K562 (cell line): ENCODE measurements around the gene NPR1. TPM values are rescaled to one million over a fixed set of nuclear protein-coding genes. Genes with fewer than 3 reads are reported as not detected.

Experiments used
- BHLHE40 ChIP-seq: IDR thresholded peaks from 2 replicates; pipeline ENCODE4 v1.6.1; 2011; ENCODE audit warnings: low read length, improper control_type of control experiment
- BRCA1 ChIP-seq, 2 experiments: fragments of 450-650 bp in 1 of 2; sonication (generic) in 1 of 2; formaldehyde crosslinking in 1 of 2; IDR thresholded peaks; 2 replicates each; pipeline versions ENCODE4 v1.5.0 to v1.6.1; 2017 to 2020; ENCODE audit warnings: mild to moderate bottlenecking in 1 of 2, missing genetic modification reagents in 1 of 2
- BRD4 ChIP-seq: fragments of 200-600 bp; sonication (generic); IDR thresholded peaks from 2 replicates; pipeline ENCODE4 v1.6.1; 2017; ENCODE audit warnings: inconsistent platforms
- DIDO1 ChIP-seq: fragments of 450-650 bp; IDR thresholded peaks from 2 replicates; pipeline ENCODE4 v1.6.1; 2016; ENCODE audit warnings: low read depth, missing biosample characterization, missing genetic modification characterization
- HDGF ChIP-seq: fragments of 450-650 bp; IDR thresholded peaks from 2 replicates; pipeline ENCODE4 v1.6.1; 2016
- HNRNPH1 ChIP-seq: fragments of 200-400 bp; formaldehyde crosslinking; optimal IDR thresholded peaks from 2 replicates; pipeline ENCODE3; 2017; ENCODE audit warnings: low read depth, mild to moderate bottlenecking, low read length, moderate library complexity
- MGA ChIP-seq: fragments of 450-650 bp; IDR thresholded peaks from 2 replicates; pipeline ENCODE4 v1.6.1; 2016; ENCODE audit warnings: mild to moderate bottlenecking, moderate library complexity
- PATZ1 ChIP-seq: fragments of 250-450 bp; sonication (Bioruptor Pico); IDR thresholded peaks from 2 replicates; pipeline ENCODE4 v1.5.0; 2020; ENCODE audit warnings: mild to moderate bottlenecking, borderline replicate concordance
- PKNOX1 ChIP-seq: fragments of 450-650 bp; IDR thresholded peaks from 2 replicates; pipeline ENCODE4 v1.6.1; 2016
- RCOR1 ChIP-seq, 2 experiments: IDR thresholded peaks; 2 replicates each; pipeline ENCODE4 v1.6.1; 2012; ENCODE audit warnings: low read depth in 2 of 2, low read length in 2 of 2, borderline replicate concordance in 1 of 2, improper control_type of control experiment in 1 of 2
- SMAD4 ChIP-seq: fragments of 250-450 bp; sonication (Bioruptor Pico); conservative IDR thresholded peaks from 2 replicates; pipeline ENCODE4 v1.8.0; 2021; ENCODE audit warnings: inconsistent platforms, mild to moderate bottlenecking, moderate library complexity
- SRF ChIP-seq, 2 experiments: fragments of 250-450, 450-650 bp in 1 of 2; sonication (Bioruptor Pico) in 1 of 2; sonication (generic) in 1 of 2; formaldehyde crosslinking; IDR thresholded peaks; 2 replicates each; pipeline versions ENCODE4 v1.5.0 to v1.5.1; 2020 to 2022; ENCODE audit warnings: mild to moderate bottlenecking in 1 of 2, missing genetic modification reagents in 1 of 2
- polyA plus RNA-seq, 8 experiments: library from polyadenylated mRNA; depleted of rRNA in 4 of 8; stranded (reverse) in 5 of 8; unstranded in 3 of 8; fragments of >200 nt; fragmentation: Nextera tagmentation in 2 of 8; fragmentation: Illumina TruSeq in 1 of 8; extraction: Ambion mirVana in 2 of 8; extraction: Trizol in 1 of 8; gene quantifications; 2 replicates each; pipeline versions ENCODE4 v1.2.1 to v1.2.3, GENCODE V29; 2011 to 2014; ENCODE audit warnings: inconsistent platforms in 1 of 8, missing spikeins in 1 of 8
- total RNA-seq, 7 experiments: library from RNA; depleted of rRNA in 6 of 7; stranded (reverse); fragments of >200 nt in 6 of 7; fragmentation: Illumina TruSeq in 2 of 7; extraction: Trizol in 2 of 7; gene quantifications; 2 replicates each; pipeline versions ENCODE4 v1.2.1 to v1.2.3, GENCODE V29; 2011 to 2021; ENCODE audit warnings: low replicate concordance in 1 of 7

The NPR1 gene
- total and polyA plus RNA-seq, 9 of the 15 experiments (the other 6 are each of a cell fraction or from before 2014, with no cell fraction given): 0.05 to 0.16 (median 0.06) TPM; not detected in 6

DNA sequence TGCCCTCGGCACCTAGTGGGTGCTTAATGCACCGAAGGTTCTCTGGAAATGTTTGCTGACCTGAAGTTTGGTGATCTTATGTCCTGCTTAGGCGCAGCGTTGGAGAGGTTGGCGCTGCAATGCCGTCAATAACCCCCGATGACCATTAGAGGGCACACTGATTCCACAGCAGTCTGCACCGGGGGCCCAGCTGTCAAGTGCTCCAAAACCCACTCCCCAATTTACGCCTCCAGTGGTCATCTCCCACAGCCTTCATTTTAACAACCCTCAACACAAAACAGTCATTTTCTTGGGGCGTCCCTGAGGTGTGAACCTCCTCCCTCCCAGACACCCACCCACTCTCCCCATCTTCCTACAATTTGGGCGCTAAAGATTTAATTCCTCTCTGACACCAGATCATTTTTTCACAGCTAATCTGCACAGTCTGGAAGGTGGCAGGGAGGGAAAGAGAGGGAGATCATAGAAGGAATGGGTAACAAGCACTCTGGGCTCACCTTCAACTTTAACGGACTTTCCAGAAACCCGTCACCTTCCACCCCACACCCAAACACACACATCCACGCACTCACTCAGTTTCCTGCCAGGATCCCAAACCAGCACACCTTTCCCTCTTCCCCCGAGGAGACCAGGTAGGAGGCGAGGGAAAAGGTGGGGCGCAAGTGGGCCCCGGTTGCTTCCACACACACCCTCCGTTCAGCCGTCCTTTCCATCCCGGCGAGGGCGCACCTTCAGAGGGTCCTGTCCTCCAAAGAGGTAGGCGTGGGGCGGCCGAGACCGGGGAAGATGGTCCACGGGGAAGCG is 570 bp upstream of the NPR1 start (continued):
- TF ChIP-seq MGA (no peak), PKNOX1 (no peak), BRCA1 (IDR thresholded peaks at IDR 0.05) (no peak), BRCA1 (CRISPR knock-in tag; IDR thresholded peaks at IDR 0.05) (no peak), HDGF (no peak), BRD4 (no peak), DIDO1 (tag) (no peak), HNRNPH1 (no peak), SRF (CRISPR knock-in tag; IDR thresholded peaks at IDR 0.05) (no peak), RCOR1 (IDR thresholded peaks at IDR 0.05; ENCODE audit: borderline replicate concordance in 1 of 2, low read depth in 2 of 2, low read length in 2 of 2) (0 out of 4 replicates have a peak, but pooled peaks of 1 of the 2 experiments have one; percentile 31), SMAD4 (CRISPR knock-in tag) (no peak), BHLHE40 (no peak), PATZ1 (CRISPR knock-in tag) (no peak)
